Nucleus accumbens (tissue), 56 donors: ENCODE results near the gene ITGA4.
A peak's percentile ranks its signal among the peaks of the same experiment; 100 is the strongest.

Experiments
- DNase-seq, 56 donors: peaks; one replicate each; lab custom pipeline; 2025; lab: John Stamatoyannopoulos, UW

Gene ITGA4

GRCh38 chr2:181457741-181458425 is 697 bp downstream of the ITGA4 start:
- peak in 2 of 56 donors; percentile 1 for DNase-seq

- DNase-seq = no peak
Measured at GRCh38 chr2:181458871-181459270, 1.7 kb downstream of the ITGA4 start.

- DNase-seq = no peak
Measured at GRCh38 chr2:181459621-181460021, 2.4 kb downstream of the ITGA4 start.

DNA sequence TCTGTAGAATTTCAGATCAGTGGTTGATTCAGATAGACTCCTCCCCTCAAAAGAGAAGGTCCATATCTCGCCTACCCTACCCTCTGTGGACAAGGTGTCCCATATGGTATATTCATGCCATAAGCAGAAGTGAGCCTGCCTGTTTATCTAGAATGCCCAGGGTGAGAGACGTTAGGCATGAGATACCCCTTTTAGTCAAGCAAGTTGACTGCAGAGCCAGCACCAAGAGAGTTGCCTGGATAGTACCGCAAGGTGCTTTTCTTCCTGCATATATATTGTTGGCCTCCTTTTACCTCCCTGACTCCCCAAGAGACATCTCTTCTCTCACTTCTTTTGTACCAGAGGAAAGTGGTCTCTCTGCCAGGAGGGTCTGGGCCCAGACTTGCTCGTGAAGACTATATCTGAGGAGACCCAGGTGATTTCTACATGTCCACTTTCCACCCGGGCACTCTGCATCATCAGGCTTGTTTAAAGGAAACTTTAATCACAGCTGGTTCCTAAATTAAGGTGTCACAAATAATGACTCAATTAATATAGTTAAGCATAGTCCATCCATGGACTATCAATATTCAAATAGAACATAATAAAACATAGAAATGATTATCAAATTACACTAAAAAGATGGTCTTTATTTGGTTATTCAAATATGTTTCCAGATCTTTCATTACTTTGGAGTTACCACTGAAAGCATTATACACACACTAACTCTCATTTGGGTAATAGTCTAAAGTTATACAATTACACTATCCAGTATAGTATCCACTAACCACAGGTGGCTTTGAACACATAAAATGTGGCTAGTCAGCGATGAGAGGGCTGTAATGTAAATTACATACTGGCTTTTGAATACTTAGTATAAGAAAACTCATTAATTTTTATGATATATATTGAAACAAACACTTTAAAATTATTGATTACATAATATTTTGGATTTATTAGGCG is 4.1 kb downstream of the ITGA4 start:
- no peak for DNase-seq

- DNase-seq = no peak
Measured at GRCh38 chr2:181462033-181462432, 4.8 kb downstream of the ITGA4 start.

DNA sequence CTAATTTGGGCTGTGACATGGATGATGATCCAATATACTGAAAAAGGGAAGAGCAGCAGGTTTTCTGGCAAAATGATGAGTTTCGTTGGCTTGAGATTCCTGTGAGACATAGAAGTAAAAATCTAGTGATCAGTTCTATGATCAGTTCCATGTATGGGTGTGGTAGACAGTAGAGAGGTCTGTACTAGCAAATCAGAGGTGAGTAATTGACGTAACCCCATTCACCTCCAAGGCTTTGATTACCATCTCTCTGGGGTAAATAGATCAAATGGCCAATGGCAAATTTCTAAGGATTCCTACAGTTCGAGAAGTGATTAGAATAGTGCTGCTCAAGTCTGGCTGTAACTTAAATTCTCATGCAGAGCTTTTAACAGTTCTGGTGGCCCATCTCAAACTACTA is 6.4 kb downstream of the ITGA4 start:
- no peak for DNase-seq

DNA sequence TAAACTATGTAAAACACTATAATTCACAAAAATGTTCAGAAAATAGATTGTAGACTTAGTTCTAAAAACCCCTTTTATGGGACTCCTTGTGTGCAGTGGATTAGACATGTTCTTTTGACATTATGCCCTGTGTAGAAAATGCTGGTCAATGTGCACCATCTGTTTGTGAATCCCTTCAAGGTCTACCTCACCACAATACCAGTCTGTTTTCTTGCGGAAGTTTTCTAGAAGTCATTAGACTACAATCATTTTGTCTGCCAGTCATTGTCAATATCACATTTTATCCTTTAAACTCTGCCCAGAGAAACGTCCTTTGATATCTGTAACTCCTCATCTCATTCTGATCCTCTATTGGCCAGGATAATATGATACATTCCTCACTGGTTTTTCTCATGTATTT is 7.8 kb downstream of the ITGA4 start:
- DNase-seq = no peak

- no peak for DNase-seq
Measured at GRCh38 chr2:181465676-181466375, 8.6 kb downstream of the ITGA4 start.

GRCh38 chr2:181466661-181467576 is 9.7 kb downstream of the ITGA4 start:
- peak in 22 of 56 donors; percentile 0 to 80 (median 18) for DNase-seq

DNA sequence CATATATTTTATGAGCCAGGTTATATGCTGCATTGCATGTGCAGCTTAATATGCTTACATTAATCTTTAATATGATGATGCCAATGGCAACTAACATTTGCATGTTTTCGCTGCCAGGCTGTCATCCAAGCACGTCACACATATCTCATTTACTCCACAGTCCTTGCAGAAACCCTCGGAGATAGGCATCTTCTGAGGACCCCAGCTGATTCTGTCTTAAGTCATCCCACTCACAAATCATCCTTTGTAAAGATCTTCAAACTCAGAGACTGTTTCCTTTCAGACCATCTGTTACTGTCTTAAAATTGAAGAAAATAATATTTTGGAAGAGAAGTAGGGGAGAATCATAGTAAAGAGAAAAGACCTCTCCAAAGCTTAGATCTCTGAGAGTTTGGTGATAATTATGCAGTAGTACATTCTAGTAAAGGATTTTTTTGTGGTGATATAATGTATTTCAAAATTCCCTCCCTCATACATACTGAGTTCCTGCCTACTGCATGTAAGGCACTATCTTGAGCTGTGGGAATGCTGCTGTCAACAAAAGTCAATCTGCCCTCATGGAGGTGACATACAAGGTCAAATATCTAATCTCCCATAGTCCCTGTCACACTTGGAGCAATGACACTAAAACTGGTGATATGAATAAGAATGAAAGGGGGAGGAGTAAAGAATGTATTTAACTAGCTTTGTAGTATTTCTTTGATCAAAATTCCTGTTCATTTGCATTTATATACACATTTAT is 11.0 kb downstream of the ITGA4 start:
- no peak for DNase-seq

- DNase-seq = no peak
Measured at GRCh38 chr2:181468811-181469210, 11.6 kb downstream of the ITGA4 start.

DNA sequence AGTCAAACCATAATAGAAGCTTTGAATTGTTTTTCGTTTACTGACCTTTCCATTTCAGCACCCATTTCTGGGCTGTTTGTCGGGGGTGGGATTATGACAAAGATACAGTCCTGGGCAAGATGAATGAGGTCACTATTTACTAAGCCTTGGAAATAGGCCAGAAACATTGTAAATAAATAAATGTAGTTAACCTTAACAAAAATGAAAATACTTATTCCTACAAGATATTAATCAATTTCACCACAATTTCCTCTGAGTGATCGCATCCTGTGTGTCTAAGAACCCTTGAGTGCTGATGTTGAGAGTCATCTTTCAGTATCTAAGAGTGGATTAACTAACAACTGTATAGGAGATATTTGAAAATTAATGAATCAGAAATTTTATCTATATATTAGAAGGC is 14.0 kb downstream of the ITGA4 start:
- no peak for DNase-seq

DNA sequence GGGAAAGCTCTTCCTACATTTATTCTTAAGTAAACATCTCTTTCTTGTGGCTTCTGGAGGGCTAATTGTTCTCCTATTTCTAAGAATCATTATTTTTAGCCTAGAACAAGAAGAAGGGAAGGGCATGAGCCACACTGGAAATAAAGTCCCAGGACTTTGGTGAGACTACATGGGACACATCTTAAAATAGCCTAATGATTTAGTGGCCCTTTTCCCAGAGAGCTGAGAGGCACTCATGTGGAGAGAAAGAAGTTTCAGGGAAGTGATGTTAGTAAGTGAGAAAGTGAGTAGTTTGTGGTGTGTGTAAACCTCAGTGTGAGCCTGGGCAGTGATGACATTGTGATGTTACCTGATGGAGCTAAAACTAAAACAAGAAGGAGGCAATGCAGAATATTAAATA is 14.6 kb downstream of the ITGA4 start:
- DNase-seq = no peak

DNA sequence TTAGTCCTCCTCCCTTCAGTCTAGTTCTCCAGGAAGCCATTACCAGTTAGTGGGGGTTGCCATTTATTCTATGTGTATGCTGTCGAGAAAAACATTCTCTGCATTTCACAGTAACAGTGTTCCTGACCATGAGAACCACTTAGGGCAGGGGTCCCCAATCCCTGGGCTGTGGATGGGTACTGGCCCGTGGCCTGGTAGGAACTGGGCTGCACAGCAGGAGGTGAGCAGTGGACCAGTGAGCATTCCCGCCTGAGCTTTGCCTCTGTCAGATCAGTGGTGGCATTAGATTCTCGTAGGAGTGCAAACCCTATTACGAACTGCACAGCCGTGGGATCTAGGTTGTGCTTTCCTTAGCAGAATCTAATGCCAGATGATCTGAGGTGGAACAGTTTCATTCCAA is 15.8 kb downstream of the ITGA4 start:
- DNase-seq = no peak

DNA sequence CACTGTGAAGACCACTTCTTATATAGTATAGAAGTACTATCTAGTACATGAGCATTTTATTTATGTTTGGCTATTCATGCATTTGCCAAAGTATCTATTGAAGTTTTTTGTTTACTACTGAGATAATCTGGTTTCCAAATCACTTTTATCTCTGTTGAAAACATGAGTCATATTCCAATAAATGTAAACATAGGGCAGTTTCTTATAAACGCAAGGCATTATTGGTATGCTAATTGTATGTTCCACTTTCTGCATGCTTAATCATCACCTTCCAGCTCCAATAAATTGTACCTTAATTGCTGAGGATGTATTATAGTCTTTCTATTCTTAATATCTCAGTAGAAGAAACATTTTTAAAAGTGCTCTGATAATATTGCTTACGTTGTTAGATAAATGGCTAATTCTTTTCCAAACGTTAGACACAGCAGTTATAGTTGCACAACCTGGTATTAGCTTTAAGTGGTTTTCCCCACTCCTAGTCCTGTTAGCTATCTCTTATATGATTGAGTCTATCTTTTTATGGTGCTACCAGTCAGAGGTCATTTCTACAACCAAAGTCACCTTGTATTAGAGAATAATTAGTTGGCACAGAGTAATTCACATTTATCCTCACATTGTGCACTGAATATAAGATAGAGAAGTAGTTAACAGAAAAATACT is 17.2 kb downstream of the ITGA4 start:
- no peak for DNase-seq

DNA sequence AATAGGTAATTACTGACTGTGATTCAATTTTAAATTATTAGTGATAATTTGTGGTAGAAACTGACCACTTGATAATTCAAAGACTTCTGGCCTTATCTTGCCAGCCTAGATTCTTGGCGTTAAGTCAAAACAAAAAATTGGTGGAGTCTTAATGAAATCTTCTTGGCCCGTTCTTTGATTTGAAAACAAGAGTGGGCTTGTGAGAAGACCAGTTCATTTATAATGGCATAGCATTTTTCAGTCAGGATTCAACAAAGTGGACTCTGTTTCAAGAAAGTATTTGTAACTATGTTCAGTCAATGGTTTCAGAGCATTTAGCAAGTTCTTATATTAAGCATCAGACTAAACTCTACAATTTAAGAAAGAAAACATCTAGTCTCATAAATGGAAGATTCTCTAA is 26.0 kb downstream of the ITGA4 start:
- DNase-seq = no peak

- DNase-seq = no peak
Measured at GRCh38 chr2:181483876-181484275, 26.7 kb downstream of the ITGA4 start.

DNA sequence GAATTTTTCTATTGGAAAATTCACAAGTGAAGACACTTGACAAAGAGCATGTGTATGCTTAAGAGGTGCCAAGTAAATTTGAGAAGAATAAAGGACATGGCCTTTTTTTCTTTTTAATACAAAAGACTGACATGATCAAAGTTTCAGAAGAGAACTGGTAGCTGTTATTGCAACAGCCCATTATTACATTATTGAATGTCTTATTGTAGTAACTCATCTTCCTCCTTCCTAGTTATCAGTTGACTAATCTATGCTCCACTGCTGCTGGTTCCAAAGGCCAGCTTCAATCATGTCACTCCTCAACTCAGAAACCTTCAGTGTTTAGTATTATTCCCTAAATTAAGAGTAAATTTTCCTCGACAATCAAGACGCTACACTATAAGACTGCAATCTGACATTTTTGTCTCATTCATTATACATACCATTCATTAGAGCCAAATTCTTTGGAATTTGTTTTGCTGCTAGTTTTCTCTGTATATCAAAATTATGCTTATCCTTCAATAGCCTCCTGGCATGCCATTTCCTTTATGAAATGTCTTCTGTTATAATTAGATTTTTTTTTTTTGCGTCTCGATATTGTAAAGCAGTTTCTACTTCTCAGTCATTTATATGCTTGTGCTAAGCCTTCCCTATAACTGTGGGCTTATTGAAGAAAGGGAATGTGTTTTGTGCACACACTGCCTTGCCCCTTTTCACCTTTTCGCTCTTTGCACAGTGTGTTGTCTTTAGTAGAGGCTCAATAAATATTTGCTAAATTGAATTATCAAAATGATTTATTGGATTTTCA is 27.9 kb downstream of the ITGA4 start:
- DNase-seq = no peak
